Measurements from ENCODE around the gene LRRC40.

LRRC40 gene

DNA sequence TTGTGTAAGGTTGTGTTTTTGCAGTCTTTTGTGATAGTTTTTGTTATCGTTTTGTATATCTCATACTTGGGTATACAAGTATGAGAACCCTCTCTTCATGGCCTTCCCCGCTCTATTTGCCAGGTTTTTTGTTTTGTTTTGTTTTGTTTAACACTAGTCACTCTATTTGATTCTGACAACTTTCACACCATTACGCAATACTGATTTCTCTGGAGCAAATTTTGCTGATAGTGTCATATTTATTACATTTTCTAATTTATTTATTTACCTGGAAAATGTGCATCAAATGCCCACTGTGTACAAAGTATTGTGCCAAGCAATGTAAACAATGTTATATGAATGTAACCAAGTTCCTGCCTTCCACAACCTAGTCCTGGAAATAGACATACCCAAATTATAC is 90.1 kb downstream of the LRRC40 start:
- no peak for DNase-seq (ENCODE audit: low read depth)

DNA sequence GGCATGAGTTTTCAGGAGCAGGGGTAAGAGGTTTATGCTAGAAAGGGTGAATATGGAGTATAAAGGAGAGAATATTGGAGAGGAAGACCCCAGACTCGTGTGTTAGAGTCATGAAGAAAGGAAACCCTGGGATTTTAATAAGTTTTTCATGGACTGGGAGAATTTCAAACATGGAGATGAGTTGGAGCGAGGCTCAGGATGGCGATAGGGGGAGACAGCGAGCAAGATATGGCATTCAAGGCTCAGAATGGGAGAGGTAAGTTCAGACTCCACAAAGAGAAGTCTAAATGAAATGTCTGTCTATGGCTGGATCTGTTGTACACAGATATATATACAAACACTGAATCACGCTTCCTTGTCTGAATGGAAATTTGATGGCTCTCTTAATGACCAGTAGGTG is 92.5 kb downstream of the LRRC40 start:
- DNase-seq (ENCODE audit: low read depth), result no peak

DNA sequence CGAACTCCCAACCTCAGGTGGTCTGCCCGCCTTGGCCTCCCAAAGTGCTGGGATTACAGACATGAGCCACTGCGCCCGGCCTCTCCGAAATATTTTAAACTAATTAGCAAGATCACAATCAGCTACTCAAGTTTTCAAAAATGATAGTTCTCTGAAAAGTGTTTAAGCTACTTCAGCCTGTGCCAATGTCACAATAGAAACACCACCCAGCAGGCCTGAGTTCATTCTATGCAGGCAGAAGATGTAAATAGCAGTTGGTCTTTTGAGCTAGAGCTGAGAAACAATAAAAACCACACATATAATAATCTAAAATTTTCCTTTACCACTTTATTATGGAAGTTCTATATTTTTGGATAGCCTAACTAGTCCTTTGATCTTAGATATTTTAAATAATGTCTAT is 96.1 kb downstream of the LRRC40 start:
- no peak for DNase-seq (ENCODE audit: low read depth)

DNA sequence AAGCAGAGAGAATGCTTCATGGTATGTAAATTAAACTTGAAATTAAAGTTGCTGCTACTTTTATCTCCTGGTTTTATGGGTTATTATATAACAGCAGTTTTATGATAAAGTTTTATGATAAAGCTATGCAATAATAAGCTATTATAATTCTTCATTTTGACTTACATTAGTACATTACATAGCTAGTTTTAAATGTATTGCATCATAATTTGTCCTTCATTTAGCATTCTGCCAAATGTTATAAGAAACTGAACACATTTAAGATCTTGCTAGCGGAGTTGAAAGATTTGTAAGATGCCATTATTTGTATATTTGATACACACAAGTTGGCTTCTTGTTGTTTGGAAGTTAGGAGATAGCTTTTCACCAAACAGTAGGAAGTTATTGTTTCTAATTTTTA is 101.6 kb downstream of the LRRC40 start:
- no peak for DNase-seq (ENCODE audit: low read depth)

DNA sequence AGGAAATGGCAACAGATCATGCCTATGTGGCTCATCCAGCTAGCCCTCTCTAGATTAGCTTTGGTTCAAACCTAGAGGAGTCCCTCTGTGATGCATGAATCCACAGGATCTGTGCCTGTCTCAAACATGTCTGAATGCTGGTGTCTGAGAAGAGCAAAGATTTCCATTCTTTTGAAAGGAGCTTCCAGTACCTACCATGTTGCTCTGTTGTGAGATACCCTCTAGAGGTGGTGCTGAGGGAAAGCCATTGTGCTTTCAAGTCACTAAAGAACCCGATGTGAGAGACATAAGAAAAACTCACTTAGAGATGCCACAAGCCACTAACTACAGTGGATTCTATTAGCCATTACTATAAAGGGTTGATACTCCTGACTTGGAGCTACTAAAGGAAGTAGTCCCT is 103.6 kb downstream of the LRRC40 start:
- no peak for DNase-seq (ENCODE audit: low read depth)

DNA sequence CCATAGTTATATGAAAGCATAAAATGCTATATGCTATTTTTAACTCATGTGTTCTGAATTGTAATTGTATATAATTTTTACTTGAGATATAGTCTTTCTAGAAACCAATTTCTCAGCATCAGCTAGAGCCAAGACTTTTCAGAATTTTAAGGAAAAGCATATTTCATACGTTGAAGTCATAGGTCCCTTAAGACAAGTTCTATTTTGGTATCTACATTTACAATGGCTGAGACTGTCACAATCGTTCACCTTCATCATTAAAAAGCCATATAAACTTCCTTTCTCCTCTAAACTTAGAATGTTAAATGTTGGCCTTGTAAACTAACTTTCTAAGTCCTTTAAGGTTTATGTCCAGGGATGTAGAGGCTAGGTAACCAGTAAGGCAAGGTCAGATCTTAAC is 104.1 kb downstream of the LRRC40 start:
- DNase-seq (ENCODE audit: low read depth), result no peak

All from HS-5 (cell line).